ENCODE results near the gene FANCI. TPM values are rescaled to one million over a fixed set of nuclear protein-coding genes. Genes with fewer than 3 reads are reported as not detected.

Gene FANCI
- total RNA-seq, 4 donors from 2014 or later: 0.67 to 1.8 (median 1.5) TPM

DNA sequence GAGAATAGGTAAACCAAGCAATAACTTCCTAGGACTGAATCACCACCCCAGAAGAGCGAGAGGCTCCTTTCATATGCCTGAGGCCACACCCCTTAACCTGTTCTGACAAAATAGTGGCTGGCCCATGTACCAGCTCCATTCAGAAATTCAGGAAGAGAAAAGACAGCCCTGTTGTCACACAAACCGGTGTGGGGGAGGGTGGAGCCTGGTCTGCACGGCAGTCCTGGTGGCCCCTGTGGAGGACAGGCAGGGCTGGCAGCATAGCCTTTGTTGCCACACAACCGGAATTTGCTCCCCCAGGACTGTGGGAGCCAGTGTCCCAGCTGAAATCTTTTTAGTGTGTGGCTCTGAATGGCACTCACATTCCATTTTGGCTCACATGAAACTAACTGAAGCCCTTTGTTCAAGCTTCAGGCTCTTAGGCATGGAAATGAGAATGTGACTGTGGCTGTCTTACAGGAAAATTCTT, 46.2 kb upstream of the FANCI start:
- TF ChIP-seq, protein P1, sequence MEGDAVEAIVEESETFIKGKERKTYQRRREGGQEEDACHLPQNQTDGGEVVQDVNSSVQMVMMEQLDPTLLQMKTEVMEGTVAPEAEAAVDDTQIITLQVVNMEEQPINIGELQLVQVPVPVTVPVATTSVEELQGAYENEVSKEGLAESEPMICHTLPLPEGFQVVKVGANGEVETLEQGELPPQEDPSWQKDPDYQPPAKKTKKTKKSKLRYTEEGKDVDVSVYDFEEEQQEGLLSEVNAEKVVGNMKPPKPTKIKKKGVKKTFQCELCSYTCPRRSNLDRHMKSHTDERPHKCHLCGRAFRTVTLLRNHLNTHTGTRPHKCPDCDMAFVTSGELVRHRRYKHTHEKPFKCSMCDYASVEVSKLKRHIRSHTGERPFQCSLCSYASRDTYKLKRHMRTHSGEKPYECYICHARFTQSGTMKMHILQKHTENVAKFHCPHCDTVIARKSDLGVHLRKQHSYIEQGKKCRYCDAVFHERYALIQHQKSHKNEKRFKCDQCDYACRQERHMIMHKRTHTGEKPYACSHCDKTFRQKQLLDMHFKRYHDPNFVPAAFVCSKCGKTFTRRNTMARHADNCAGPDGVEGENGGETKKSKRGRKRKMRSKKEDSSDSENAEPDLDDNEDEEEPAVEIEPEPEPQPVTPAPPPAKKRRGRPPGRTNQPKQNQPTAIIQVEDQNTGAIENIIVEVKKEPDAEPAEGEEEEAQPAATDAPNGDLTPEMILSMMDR (IDR thresholded peaks at IDR 0.05): no peak
- no peak for TF ChIP-seq POLR2A (IDR thresholded peaks at IDR 0.05)
- peak overlapping the region; percentile 26 to 91 (median 68) for H3K27ac ChIP-seq
- H3K36me3 ChIP-seq: no peaks in the 10 kb centered on the region
- intact Hi-C loops (cut with DNase I): no loop called here
- H3K4me3 ChIP-seq (replicated peaks in 1 of 3): no peak overlapping the region
- peaks cover 4 to 27% of the 10 kb centered on the region in 2 donors for H3K4me1 ChIP-seq
- no peaks in the 10 kb centered on the region for H3K27me3 ChIP-seq
- DNase-seq: peak; percentile 85 to 88
- WGBS, 2 donors: 16 to 34% methylated on average over 4 of the region's 4 CpGs
- H3K9me3 ChIP-seq: no peaks in the 10 kb centered on the region

DNA sequence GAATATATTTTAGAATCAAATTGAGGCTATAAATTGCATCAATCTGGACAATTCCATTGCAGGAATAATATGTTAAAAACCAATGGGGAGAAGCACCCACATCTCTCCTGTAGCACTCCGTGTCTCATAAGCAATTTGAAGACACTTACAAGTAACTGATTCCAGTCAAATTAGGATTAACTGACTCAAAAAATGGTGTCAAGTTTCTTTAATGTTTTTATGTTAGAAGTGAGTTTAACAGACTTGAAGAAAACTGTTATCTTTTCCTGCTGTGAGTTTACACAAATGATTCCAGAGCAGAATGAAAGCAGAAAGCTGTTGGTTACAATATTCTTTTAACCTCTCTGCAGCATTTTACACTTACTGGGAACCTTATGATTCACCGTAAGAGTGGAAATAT, 45.6 kb upstream of the FANCI start:
- peak overlapping the region in 2 of 3 donors; percentile 47 to 68 for H3K27ac ChIP-seq
- H3K36me3 ChIP-seq: no peaks in the 10 kb centered on the region

DNA sequence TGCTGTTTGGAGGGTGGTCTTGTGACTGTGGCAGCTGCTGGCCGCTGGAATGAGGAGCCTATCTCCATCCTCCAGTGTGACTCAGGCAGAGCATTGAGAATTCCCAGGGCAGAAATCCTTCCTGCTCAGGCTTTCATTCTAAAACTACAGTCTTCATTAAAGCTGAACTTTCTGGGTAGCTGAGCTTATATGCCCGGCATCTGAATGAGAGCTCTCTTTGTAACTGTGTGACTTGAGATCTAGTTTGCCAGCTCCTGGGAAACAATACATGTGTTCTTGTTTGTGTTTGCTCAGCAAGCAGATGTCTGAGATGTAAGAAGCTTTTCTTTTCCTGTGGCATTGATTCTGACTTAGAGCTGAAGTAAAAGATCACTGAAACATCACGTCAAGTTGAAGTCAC, 44.8 kb upstream of the FANCI start:
- Histone ChIP-seq H3K27ac (no peak overlapping the region), H3K36me3 (no peaks in the 10 kb centered on the region), H3K9me3 (no peaks in the 10 kb centered on the region), H3K4me3 (replicated peaks in 1 of 3) (no peak overlapping the region), H3K4me1 (peaks cover 4 to 27% of the 10 kb centered on the region in 2 donors), H3K27me3 (no peaks in the 10 kb centered on the region)
- intact Hi-C loops (cut with DNase I): no loop called here
- 78 to 82% methylated on average over 3 of the region's 3 CpGs for WGBS, 2 donors
- DNase-seq: no peak
- no peak for TF ChIP-seq POLR2A (IDR thresholded peaks at IDR 0.05)
- TF ChIP-seq, protein P1 (IDR thresholded peaks at IDR 0.05): no peak

More for the DNA sequence above, 45.6 kb upstream of the FANCI start:
- no peaks in the 10 kb centered on the region for H3K27me3 ChIP-seq
- no peak for DNase-seq
- no peaks in the 10 kb centered on the region for H3K9me3 ChIP-seq
- 76 to 84% methylated on average over 2 of the region's 2 CpGs for WGBS, 2 donors
- H3K4me1 ChIP-seq: peaks cover 4 to 27% of the 10 kb centered on the region in 2 donors
- TF ChIP-seq POLR2A (IDR thresholded peaks at IDR 0.05): no peak
- TF ChIP-seq, protein P1 (IDR thresholded peaks at IDR 0.05): no peak
- intact Hi-C loops (cut with DNase I): no loop called here
- H3K4me3 ChIP-seq (replicated peaks in 1 of 3): no peak overlapping the region

DNA sequence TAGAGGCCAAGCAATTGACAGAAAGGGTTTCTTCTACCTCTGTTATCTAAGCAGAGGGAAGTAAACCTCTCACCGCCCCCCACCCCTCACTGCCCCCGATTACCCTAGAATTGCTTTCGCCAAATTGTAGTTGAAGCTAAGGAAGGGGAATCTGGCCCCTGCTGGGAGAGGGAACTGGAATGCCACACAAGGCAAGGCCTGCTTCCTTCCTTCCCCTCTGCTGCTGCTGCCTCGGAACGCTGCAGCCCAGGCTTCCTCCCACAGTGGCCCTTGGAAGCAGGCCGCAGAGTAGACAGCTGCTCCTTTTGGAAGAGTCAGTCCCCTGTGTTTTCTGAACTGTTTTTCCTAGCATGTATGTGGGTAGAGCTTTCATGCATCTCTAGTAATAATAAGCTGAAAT, 44.0 kb upstream of the FANCI start:
- no peaks in the 10 kb centered on the region for H3K36me3 ChIP-seq
- no peaks in the 10 kb centered on the region for H3K27me3 ChIP-seq
- H3K9me3 ChIP-seq: no peaks in the 10 kb centered on the region
- intact Hi-C loops (cut with DNase I): no loop called here
- DNase-seq: no peak
- no peak overlapping the region for H3K4me3 ChIP-seq (replicated peaks in 1 of 3)
- no peak overlapping the region for H3K27ac ChIP-seq
- 62 to 71% methylated on average over 6 of the region's 6 CpGs for WGBS, 2 donors
- peaks cover 4 to 27% of the 10 kb centered on the region in 2 donors for H3K4me1 ChIP-seq
- TF ChIP-seq, protein P1 (IDR thresholded peaks at IDR 0.05): no peak
- TF ChIP-seq POLR2A (IDR thresholded peaks at IDR 0.05): no peak

DNA sequence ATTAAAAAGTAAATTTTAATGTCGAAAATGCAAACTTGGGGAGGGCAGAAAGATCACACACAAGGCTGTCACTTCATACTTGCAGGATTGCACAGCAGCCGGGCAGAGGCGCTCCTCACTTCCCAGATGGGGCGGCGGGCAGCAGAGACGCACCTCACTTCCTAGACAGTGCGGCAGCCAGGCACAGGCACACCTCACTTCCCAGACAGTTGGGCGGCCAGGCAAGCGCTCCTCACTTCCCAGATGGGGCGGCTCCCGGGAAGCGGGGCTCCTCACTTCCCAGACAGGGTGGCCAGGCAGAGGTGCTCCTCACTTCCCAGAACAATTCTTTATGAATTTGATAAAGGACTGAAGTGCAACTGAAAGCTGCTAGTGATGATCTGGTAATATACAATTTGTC, 43.6 kb upstream of the FANCI start:
- no peak for DNase-seq
- Histone ChIP-seq H3K4me3 (replicated peaks in 1 of 3) (no peak overlapping the region), H3K27me3 (no peaks in the 10 kb centered on the region), H3K9me3 (no peaks in the 10 kb centered on the region), H3K27ac (no peak overlapping the region), H3K4me1 (peaks cover 4 to 27% of the 10 kb centered on the region in 2 donors), H3K36me3 (no peaks in the 10 kb centered on the region)
- intact Hi-C loops (cut with DNase I): no loop called here
- no peak for TF ChIP-seq POLR2A (IDR thresholded peaks at IDR 0.05)
- TF ChIP-seq, protein P1 (IDR thresholded peaks at IDR 0.05): no peak
- WGBS, 2 donors: 93 to 94% methylated on average over 7 to 12 of the region's 12 CpGs
